NCI-H2227 treated with DMSO at 0.1 percent for 48 hours (cell line): ENCODE measurements around the gene KLRC2.
"Not testable (repeated sequence)": the region's sequence is repeated elsewhere in the genome, so short reads cannot be mapped to it uniquely, and the experiment has no call there.

ENCODE experiments used
- DNase-seq: peaks from one replicate; lab custom pipeline; 2025; lab: John Stamatoyannopoulos, UW

The KLRC2 gene

GRCh38 chr12:10405294-10405693 is 30.5 kb downstream of the KLRC2 start:
- DNase-seq: no peak

GRCh38 chr12:10404798-10405197 is 31.0 kb downstream of the KLRC2 start:
- DNase-seq: no peak

GRCh38 chr12:10400829-10401228 is 35.0 kb downstream of the KLRC2 start:
- DNase-seq: no peak

GRCh38 chr12:10398168-10398567 is 37.6 kb downstream of the KLRC2 start:
- DNase-seq: no peak

- no peak for DNase-seq
Measured at GRCh38 chr12:10397296-10397695, 38.5 kb downstream of the KLRC2 start.

GRCh38 chr12:10396176-10396575 is 39.6 kb downstream of the KLRC2 start:
- not testable (repeated sequence) for DNase-seq

GRCh38 chr12:10395390-10395998 is 40.3 kb downstream of the KLRC2 start:
- DNase-seq: no peak

GRCh38 chr12:10394531-10395152 is 41.2 kb downstream of the KLRC2 start:
- DNase-seq: not testable (repeated sequence)

- no peak for DNase-seq
Measured at GRCh38 chr12:10393291-10393690, 42.5 kb downstream of the KLRC2 start.

GRCh38 chr12:10392394-10392930 is 43.3 kb downstream of the KLRC2 start:
- no peak for DNase-seq

- not testable (repeated sequence) for DNase-seq
Measured at GRCh38 chr12:10390991-10391390, 44.8 kb downstream of the KLRC2 start.

- no peak for DNase-seq
Measured at GRCh38 chr12:10389904-10390303, 45.9 kb downstream of the KLRC2 start, which contains the start of gene KLRK1. TSS of gene KLRK1 (minus strand) at chr12:10390041. CDS start at chr12:10388810, 1,231 bp downstream.

- no peak for DNase-seq
Measured at GRCh38 chr12:10388624-10389413, 47.0 kb downstream of the KLRC2 start.

- DNase-seq: not testable (repeated sequence)
Measured at GRCh38 chr12:10387498-10387897, 48.3 kb downstream of the KLRC2 start.

GRCh38 chr12:10386857-10387256 is 49.0 kb downstream of the KLRC2 start:
- DNase-seq: no peak

GRCh38 chr12:10385166-10385613 is 50.6 kb downstream of the KLRC2 start:
- no peak for DNase-seq

- DNase-seq: no peak
Measured at GRCh38 chr12:10384191-10384590, 51.6 kb downstream of the KLRC2 start.

- DNase-seq: no peak
Measured at GRCh38 chr12:10381928-10382628, 53.7 kb downstream of the KLRC2 start.
